Cardiac muscle cell (in vitro differentiated cells and primary cell): ENCODE results near the gene CEP290. TPM values are rescaled to one million over a fixed set of nuclear protein-coding genes. Genes with fewer than 3 reads are reported as not detected.
"Not testable (repeated sequence)": the region's sequence is repeated elsewhere in the genome, so short reads cannot be mapped to it uniquely, and the experiment has no call there.

Experiments used
- DNase-seq, 2 donors: peaks; one replicate each; pipeline versions ENCODE4 v3.0.0 to v3.0.0-alpha.2; 2010 to 2017; ENCODE audit warnings: low read depth in 1 of 2, low spot score in 1 of 2
- H3K27ac ChIP-seq: fragments of 200-600 bp; sonication (generic); 2 replicates; pipeline ENCODE4 v1.5.1; 2016
- H3K27me3 ChIP-seq: fragments of 200-600 bp; sonication (generic); 2 replicates; pipeline ENCODE4 v1.6.0; 2016; ENCODE audit warnings: control low read depth
- H3K36me3 ChIP-seq: fragments of 200-600 bp; sonication (generic); 2 replicates; pipeline ENCODE4 v1.5.1; 2016; ENCODE audit warnings: control low read depth
- H3K4me1 ChIP-seq: fragments of 200-600 bp; sonication (generic); 2 replicates; pipeline ENCODE4 v1.8.1; 2017; ENCODE audit warnings: low read depth, mild to moderate bottlenecking, mixed run types
- H3K4me3 ChIP-seq: fragments of 200-600 bp; sonication (generic); 2 replicates; pipeline ENCODE4 v1.5.1; 2016; ENCODE audit warnings: mild to moderate bottlenecking
- H3K9me3 ChIP-seq: fragments of 200-600 bp; sonication (generic); 2 replicates; pipeline ENCODE4 v1.5.1; 2017; ENCODE audit warnings: low read depth, mild to moderate bottlenecking, control low read depth
- polyA plus RNA-seq: library from polyadenylated mRNA; unstranded; fragments of >200 nt; fragmentation: Nextera tagmentation; extraction: Ambion mirVana; gene quantifications from 2 replicates; pipeline ENCODE4 v1.2.1, GENCODE V29; 2016
- total RNA-seq: library from RNA; depleted of rRNA; stranded (reverse); fragments of >200 nt; gene quantifications from 2 replicates; pipeline ENCODE4 v1.2.3, GENCODE V29; 2016
- TF ChIP-seq, protein P1 (sequence below): IDR thresholded peaks from 2 replicates; pipeline ENCODE4 v1.5.1; 2012; ENCODE audit warnings: low read depth, mild to moderate bottlenecking, low read length

Gene CEP290
- total and polyA plus RNA-seq, 2 experiments from 2014 or later = 16.7 to 32.4 TPM

- no peak overlapping the region for H3K4me3 ChIP-seq
- no peak for DNase-seq
Observed at GRCh38 chr12:88144037-88144436, 2.1 kb upstream of the CEP290 start.

GRCh38 chr12:88142610-88142991, 713 bp upstream of the CEP290 start:
- no peaks in the 10 kb centered on the region for H3K9me3 ChIP-seq
- peak overlapping the region; percentile 81 for H3K4me3 ChIP-seq
- DNase-seq = peak in 1 of 2 donors; percentile 20
- no peaks in the 10 kb centered on the region for H3K36me3 ChIP-seq
- TF ChIP-seq, protein P1, sequence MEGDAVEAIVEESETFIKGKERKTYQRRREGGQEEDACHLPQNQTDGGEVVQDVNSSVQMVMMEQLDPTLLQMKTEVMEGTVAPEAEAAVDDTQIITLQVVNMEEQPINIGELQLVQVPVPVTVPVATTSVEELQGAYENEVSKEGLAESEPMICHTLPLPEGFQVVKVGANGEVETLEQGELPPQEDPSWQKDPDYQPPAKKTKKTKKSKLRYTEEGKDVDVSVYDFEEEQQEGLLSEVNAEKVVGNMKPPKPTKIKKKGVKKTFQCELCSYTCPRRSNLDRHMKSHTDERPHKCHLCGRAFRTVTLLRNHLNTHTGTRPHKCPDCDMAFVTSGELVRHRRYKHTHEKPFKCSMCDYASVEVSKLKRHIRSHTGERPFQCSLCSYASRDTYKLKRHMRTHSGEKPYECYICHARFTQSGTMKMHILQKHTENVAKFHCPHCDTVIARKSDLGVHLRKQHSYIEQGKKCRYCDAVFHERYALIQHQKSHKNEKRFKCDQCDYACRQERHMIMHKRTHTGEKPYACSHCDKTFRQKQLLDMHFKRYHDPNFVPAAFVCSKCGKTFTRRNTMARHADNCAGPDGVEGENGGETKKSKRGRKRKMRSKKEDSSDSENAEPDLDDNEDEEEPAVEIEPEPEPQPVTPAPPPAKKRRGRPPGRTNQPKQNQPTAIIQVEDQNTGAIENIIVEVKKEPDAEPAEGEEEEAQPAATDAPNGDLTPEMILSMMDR = no peak
- H3K27ac ChIP-seq = peak overlapping the region; percentile 12
- peaks cover 2% of the 10 kb centered on the region for H3K4me1 ChIP-seq
- H3K27me3 ChIP-seq = no peaks in the 10 kb centered on the region

More at GRCh38 chr12:88144037-88144436, 2.1 kb upstream of the CEP290 start:
- Histone ChIP-seq H3K9me3 (no peaks in the 10 kb centered on the region), H3K36me3 (no peaks in the 10 kb centered on the region), H3K4me1 (peaks cover 2% of the 10 kb centered on the region), H3K27ac (no peak overlapping the region), H3K27me3 (no peaks in the 10 kb centered on the region)
- TF ChIP-seq, protein P1 = no peak

- H3K36me3 ChIP-seq = no peaks in the 10 kb centered on the region
- no peaks in the 10 kb centered on the region for H3K9me3 ChIP-seq
- peak overlapping the region; percentile 18 for H3K27ac ChIP-seq
- H3K27me3 ChIP-seq = no peaks in the 10 kb centered on the region
- no peak for DNase-seq
- peak overlapping the region; percentile 81 for H3K4me3 ChIP-seq
- TF ChIP-seq, protein P1 = no peak
- H3K4me1 ChIP-seq = peaks cover 2% of the 10 kb centered on the region
Observed at GRCh38 chr12:88141425-88141773, 489 bp downstream of the CEP290 start.

DNA sequence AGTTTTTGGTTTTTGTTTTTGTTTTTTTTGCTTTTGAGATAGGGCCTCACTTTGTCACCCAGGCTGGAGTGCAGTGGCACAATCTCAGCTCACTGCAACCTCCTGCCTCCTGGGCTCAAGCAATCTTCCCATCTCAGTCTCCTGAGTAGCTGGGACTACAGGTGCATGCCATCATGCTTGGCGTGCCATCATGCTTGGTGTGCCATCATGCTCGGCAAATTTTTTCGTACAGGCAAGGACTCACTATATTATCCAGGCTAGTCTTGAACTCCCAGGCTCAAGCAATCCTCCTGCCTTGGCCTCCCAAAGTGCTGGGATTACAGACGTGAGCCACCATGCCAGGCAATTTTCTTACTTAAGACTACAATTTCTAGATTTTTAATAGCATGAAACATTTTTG, 2.2 kb downstream of the CEP290 start:
- DNase-seq, H3K36me3 ChIP-seq, H3K9me3 ChIP-seq, H3K4me1 ChIP-seq, H3K4me3 ChIP-seq, H3K27ac ChIP-seq, H3K27me3 ChIP-seq: not testable (repeated sequence)

GRCh38 chr12:88133181-88133580, 8.7 kb downstream of the CEP290 start:
- H3K9me3 ChIP-seq, H3K4me3 ChIP-seq, H3K4me1 ChIP-seq, H3K27me3 ChIP-seq, H3K27ac ChIP-seq, DNase-seq: not testable (repeated sequence)
- H3K36me3 ChIP-seq = peaks cover 22% of the 10 kb centered on the region

GRCh38 chr12:88132392-88132791, 9.5 kb downstream of the CEP290 start:
- peak in 1 of 2 donors; percentile 11 for DNase-seq
- H3K36me3 ChIP-seq = peaks cover 27% of the 10 kb centered on the region
- H3K27me3 ChIP-seq = no peaks in the 10 kb centered on the region
- H3K9me3 ChIP-seq = no peaks in the 10 kb centered on the region
- H3K4me3 ChIP-seq = no peak overlapping the region
- TF ChIP-seq, protein P1 = no peak
- H3K4me1 ChIP-seq = no peaks in the 10 kb centered on the region
- H3K27ac ChIP-seq = no peak overlapping the region

DNA sequence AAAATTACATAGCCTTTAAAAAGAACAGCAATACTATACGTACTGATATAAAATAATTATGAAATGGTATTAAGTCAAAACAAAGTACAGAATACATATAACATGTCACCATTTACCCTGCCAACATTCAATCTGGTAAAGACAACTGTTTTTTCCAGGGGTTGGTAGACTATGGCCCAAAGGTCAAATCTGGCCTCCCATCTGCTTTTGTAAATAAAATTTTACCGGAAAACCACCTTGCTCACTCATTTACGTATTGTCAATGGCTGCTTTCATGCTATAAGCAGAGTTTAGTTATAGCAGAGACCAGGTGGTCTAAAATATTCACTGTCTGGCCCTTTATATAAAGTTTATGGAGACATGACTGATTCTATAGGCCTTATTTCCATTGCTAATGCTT, 14.0 kb downstream of the CEP290 start:
- DNase-seq = no peak
- no peak overlapping the region for H3K27ac ChIP-seq
- no peaks in the 10 kb centered on the region for H3K4me1 ChIP-seq
- H3K4me3 ChIP-seq = no peak overlapping the region
- TF ChIP-seq, protein P1 = no peak
- H3K36me3 ChIP-seq = peaks cover 36% of the 10 kb centered on the region
- no peaks in the 10 kb centered on the region for H3K9me3 ChIP-seq
- H3K27me3 ChIP-seq = no peaks in the 10 kb centered on the region
